ENCODE measurements around the gene RPL41. TPM values are rescaled to one million over a fixed set of nuclear protein-coding genes. Genes with fewer than 3 reads are reported as not detected.
"Not testable (repeated sequence)": the region's sequence is repeated elsewhere in the genome, so short reads cannot be mapped to it uniquely, and the experiment has no call there.

The RPL41 gene
- total RNA-seq, 1 experiment from 2014 or later = 3,851 TPM

DNA sequence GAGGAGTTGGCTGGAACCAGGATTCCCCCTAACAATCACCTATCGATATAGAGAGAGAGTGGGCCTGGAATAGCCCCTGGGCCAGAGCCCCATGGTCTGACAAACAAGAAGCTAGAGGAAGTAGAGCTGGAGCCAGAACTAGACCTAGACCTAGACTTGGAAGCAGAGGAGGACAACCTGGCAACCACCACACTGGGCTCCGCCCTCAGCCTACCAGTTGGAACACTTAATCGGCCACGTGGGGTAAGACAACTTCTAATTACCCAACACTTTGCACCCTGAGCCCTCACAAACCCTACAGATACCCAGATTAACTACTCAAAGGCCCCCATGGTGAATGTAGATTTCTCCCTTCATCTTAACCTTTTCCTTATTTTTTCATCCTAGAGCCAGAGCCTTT, 16.6 kb upstream of the RPL41 start:
- in situ Hi-C loops (cut with HindIII; ENCODE audit: low pct_unique_long_range_greater_than_20kb, low sequenced_read_pairs) = no loop called here
- DNase-seq (ENCODE audit: low read depth) = no peak

DNA sequence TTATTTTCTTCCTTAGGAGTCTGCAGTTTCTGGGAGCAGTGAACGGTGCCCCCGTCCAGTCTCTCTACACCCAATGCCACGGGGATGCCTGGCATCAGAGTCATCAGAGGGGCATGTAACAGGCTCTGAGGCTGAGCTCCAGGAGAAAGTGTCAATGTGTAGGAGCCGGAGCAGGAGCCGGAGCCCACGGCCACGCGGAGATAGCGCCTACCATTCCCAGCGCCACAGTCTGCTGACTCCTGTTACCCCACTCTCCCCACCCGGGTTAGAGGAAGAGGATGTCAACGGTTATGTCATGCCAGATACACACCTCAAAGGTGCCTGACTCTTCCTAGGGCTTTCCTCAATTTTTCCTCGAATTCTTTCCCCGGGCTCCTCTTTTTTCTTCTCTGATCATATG, 15.4 kb upstream of the RPL41 start:
- in situ Hi-C loops (cut with HindIII; ENCODE audit: low pct_unique_long_range_greater_than_20kb, low sequenced_read_pairs) = no loop called here

DNA sequence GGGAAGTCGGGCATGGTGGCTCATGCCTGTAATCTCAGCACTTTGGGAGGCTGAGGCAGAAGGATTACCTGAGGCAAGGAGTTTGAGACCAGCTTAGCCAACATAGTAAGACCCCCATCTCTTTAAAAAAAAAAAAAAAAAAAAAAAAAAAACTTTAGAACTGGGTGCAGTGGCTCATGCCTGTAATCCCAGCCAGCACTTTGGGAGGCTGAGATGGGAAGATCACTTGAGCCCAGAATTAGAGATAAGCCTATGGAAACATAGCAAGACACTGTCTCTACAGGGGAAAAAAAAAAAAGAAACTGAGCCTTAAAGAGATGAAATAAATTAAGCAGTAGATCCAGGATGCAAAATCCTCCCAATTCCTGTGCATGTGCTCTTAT, 13.8 kb upstream of the RPL41 start:
- DNase-seq (ENCODE audit: low read depth) = no peak
- in situ Hi-C loops (cut with HindIII; ENCODE audit: low pct_unique_long_range_greater_than_20kb, low sequenced_read_pairs) = no loop called here

More for the DNA sequence above, 15.4 kb upstream of the RPL41 start:
- DNase-seq (ENCODE audit: low read depth) = no peak

DNA sequence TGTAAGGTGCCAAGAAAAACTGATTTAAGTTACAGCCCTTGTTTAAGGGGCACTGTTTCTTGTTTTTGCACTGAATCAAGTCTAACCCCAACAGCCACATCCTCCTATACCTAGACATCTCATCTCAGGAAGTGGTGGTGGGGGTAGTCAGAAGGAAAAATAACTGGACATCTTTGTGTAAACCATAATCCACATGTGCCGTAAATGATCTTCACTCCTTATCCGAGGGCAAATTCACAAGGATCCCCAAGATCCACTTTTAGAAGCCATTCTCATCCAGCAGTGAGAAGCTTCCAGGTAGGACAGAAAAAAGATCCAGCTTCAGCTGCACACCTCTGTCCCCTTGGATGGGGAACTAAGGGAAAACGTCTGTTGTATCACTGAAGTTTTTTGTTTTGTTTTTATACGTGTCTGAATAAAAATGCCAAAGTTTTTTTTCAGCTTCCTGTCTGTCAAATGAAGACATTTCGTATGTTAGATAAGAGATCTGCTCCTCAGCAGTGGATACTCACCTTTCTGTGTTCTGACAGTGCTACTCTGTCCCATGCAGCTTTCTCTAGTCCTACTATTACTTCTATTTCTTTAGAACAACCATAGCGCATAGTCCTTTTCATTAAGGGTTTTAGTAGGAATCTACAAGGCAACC, 13.2 kb upstream of the RPL41 start:
- DNase-seq (ENCODE audit: low read depth) = no peak
- in situ Hi-C loops (cut with HindIII; ENCODE audit: low pct_unique_long_range_greater_than_20kb, low sequenced_read_pairs) = no loop called here

DNA sequence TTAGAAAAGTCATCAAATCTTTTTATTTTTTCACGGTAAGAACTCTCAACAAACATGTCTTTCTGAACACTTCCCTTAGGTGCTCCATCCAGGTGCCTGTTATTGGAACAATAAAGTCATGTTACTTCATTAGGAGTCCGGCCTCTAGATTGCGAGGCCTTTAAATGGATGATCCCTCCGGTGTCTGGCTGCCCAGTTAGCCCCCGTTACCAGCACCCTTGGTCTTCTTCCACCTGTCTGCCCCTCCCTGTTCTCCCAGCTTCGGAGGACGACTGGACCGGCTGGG, 12.7 kb upstream of the RPL41 start:
- in situ Hi-C loops (cut with HindIII; ENCODE audit: low pct_unique_long_range_greater_than_20kb, low sequenced_read_pairs) = no loop called here
- no peak for DNase-seq (ENCODE audit: low read depth)

DNA sequence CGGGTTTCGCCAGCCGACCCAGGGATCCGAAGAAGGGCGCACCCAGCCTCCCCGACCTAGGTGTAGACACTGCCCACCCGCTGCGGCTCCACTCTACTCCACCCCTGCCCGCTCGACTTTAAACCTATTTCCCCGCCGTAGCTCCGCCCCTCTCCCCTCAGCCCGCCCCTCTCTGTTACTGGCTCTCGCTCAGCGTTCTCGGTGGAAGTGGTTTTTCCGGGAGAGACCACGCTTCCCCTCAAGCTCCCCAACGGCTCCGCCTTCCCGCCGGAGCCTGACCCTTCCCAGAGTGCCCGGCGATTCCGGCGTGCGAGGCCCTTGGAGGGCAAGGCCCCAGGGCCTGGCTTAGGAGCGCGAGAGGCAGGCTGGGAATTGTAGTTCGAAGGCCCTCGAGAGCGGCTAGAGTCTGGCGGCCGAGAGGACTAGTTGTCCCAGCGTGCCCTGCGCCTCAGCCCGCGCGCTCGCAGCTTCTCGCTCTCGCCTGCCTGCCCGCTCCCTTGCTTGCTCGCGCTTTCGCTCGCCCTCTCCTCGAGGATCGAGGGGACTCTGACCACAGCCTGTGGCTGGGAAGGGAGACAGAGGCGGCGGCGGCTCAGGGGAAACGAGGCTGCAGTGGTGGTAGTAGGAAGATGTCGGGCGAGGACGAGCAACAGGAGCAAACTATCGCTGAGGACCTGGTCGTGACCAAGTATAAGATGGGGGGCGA, 12.2 kb upstream of the RPL41 start, which contains the start of gene PA2G4:
PA2G4 (plus strand) TSS at position 451 of the 706 bp plus-strand sequence; CDS start at position 630, 179 bp downstream.
- in situ Hi-C loops (cut with HindIII; ENCODE audit: low pct_unique_long_range_greater_than_20kb, low sequenced_read_pairs) = no loop called here
- DNase-seq (ENCODE audit: low read depth) = peak; percentile 100

DNA sequence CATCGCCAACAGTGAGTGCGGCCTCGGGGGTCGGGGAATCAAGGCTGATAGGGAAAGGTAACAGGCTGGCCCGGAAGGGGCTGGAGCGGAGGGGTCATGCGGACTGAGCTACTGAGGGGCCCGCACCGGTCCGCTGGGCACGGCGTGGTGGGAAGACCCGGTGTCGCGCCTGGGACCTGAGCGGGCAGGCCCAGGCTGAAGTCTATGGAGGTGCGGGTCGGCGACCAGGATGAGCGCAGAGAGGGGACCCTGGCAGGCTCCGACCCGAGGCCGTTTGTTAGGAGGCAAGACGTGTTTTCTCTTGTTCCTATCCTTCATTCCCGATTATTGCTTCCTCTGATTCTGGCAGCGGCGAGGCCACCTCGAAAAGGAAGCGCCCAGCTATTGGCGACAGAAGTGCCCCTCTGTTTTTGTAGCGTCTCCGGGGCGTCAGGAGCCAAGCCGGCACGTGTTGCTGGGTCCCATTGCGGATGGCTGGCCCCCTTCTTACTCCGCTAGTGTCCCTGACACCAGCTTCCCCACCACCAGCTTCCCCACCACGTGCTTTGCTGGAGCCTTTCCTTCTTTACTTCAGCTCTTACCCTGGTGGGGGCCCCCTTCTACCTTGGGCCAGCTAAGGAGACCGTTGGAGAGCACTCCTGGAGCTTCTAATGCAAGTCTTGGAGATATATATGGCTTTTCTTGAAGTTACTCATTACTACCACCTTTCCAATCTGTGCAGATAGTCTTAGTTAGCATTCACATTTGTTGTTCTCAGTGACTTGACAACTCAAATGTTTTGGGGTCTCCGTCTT, 11.4 kb upstream of the RPL41 start:
- DNase-seq (ENCODE audit: low read depth) = no peak
- in situ Hi-C loops (cut with HindIII; ENCODE audit: low pct_unique_long_range_greater_than_20kb, low sequenced_read_pairs) = no loop called here

DNA sequence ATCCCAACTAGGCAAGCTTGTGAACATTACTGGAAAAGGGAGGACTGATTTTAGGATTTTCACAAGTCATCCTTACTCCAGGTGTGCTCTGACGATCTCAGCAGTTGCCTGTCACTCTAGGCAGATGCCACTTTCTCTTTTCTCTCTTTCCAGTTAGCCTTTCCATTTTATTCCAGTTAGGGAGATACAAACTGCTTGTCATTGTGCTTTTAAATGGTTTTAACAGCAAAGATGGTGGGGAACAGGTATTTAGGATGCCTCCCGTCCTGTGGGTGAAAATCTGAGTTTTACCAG, 10.9 kb upstream of the RPL41 start:
- in situ Hi-C loops (cut with HindIII; ENCODE audit: low pct_unique_long_range_greater_than_20kb, low sequenced_read_pairs) = no loop called here

DNA sequence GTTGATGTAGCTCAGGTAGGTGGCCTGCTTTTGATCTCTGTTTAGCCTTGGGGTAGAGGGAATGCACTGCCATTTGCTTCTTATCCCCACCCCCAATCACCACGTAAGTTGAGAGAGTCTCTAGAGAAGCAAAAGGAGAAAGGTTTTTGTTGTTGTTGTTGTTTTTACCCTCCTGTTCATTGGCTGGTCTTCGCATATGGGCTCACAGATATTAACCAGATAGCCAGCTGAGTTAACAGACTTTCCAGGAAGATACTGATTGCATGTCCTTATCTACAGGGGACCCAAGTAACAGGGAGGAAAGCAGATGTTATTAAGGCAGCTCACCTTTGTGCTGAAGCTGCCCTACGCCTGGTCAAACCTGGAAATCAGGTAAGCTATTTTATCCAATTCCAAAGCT, 9.2 kb upstream of the RPL41 start:
- in situ Hi-C loops (cut with HindIII; ENCODE audit: low pct_unique_long_range_greater_than_20kb, low sequenced_read_pairs) = no loop called here
- DNase-seq (ENCODE audit: low read depth) = no peak

More for the DNA sequence above, 10.9 kb upstream of the RPL41 start:
- no peak for DNase-seq (ENCODE audit: low read depth)

DNA sequence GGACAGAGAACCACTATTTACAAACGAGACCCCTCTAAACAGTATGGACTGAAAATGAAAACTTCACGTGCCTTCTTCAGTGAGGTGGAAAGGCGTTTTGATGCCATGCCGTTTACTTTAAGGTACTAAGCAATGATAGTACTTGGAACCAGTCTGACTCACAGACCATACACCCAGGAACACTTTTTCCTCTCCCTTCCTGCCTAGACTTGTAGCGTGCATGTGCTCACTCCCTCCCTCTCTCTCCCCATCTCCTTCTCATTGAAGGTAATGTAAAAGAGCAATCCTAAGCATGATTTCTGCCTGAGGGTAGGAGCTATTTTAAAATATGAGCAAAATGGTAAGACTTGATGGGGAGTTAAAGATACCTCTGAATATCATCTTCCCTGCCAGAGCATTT, 5.9 kb upstream of the RPL41 start:
- in situ Hi-C loops (cut with HindIII; ENCODE audit: low pct_unique_long_range_greater_than_20kb, low sequenced_read_pairs) = no loop called here
- no peak for DNase-seq (ENCODE audit: low read depth)

DNA sequence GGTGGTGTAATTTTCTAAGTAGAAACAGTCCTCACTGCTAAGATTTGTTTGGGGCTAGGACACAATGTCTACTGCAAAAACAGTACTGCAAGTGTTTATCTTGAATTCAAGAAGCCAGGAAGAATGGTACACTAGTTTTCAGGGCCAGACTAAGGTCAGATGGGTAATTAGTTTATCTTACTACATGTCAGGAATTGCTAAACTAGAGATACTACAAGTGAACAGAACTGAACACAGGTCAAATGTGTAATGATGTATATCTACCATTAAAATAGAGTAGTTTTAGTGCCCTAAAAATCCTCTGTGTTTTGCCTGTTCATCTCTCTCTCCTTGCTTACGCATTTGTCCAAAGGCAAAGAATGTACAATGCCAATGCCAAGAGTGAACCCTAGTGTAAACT, 2.3 kb upstream of the RPL41 start:
- DNase-seq (ENCODE audit: low read depth) = no peak
- in situ Hi-C loops (cut with HindIII; ENCODE audit: low pct_unique_long_range_greater_than_20kb, low sequenced_read_pairs) = no loop called here

DNA sequence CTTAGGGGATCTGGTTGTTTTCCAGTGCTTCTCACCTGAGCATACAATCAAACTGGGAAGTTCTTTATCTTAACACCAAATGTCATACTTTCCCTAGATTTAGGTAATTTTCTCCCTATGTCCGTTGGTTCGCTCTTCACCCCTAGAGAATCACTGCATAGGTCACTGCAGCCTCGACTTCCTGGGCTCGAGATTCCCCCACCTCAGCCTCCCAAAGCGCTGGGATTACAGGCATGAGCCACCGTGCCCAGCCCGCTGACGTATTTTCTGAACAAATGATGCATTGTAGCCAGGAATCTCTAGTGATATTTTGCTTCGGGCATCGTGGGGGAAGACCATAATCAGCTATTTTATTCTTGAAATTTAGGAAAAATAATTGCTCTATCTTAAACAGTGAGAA, 1.1 kb upstream of the RPL41 start:
- no peak for DNase-seq (ENCODE audit: low read depth)
- in situ Hi-C loops (cut with HindIII; ENCODE audit: low pct_unique_long_range_greater_than_20kb, low sequenced_read_pairs) = no loop called here

DNA sequence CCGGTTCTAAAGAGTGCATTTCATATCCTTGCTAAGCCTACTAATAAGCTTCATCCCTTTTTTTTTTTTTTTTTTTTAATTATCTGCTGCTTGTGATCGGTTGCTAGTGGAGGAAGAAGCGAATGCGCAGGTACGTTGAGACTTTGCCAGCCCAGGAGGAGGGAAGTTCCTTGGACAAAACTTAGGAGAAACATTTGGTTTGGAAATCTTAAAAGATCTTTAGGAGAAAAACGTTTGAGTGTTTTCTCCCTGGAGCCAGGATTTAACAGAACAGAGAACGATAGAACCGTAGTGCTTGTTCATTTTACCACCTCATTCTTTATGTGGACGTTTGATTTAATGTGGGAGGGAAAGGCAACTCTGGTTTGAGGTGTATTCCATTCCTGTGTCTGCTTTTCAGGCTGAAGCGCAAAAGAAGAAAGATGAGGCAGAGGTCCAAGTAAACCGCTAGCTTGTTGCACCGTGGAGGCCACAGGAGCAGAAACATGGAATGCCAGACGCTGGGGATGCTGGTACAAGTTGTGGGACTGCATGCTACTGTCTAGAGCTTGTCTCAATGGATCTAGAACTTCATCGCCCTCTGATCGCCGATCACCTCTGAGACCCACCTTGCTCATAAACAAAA, 761 bp downstream of the RPL41 start:
- in situ Hi-C loops (cut with HindIII; ENCODE audit: low pct_unique_long_range_greater_than_20kb, low sequenced_read_pairs); DNase-seq (ENCODE audit: low read depth): not testable (repeated sequence)

DNA sequence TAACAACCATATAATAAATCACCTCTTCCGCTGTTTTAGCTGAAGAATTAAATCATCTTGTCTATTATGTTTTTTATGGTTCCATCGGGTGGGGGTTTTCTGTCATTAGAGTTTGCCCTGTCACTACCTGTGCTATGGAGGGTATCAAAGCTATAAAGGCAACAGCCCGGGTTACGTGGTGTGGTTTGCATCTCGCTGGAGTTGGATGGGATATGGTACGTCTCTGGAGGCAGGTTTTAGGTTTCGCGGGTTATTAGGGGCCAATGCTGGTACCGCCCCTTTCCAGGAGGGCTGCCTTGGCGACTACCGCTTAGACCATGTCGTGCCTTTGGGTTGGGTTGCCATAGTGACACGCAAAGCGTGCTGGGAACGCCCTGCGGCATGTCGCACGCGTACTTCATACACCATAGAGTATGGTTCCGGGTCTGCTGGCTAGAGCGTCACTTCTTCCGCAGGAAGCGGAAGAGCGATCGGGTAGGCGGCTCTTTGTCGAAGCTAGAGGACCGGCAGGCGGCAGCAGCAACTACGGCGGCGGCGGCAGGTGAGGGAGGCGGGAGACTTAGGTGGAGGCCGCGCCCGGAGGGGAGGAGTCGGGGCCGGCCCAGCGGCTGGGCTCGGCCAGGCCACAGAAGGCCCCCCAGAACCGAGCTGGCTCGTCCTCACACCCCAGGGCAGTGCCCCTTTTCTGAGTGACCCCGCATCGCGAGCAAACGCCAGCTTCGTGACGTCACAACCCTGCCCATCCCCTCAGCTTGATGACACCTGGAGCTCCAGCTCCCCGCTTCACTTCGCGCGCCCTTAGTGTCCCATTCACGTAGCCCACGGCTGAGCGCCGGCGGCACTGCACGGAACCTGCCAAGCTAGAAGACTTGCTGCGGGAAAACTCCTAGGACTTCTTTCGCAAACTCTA, 1.6 kb downstream of the RPL41 start, which contains the start of gene ZC3H10:
ZC3H10 (plus strand) TSS at position 489 of the 910 bp plus-strand sequence. CDS start 2,297 bp downstream, outside the sequence.
- peak; percentile 99 for DNase-seq (ENCODE audit: low read depth)
- in situ Hi-C loops (cut with HindIII; ENCODE audit: low pct_unique_long_range_greater_than_20kb, low sequenced_read_pairs) = no loop called here

DNA sequence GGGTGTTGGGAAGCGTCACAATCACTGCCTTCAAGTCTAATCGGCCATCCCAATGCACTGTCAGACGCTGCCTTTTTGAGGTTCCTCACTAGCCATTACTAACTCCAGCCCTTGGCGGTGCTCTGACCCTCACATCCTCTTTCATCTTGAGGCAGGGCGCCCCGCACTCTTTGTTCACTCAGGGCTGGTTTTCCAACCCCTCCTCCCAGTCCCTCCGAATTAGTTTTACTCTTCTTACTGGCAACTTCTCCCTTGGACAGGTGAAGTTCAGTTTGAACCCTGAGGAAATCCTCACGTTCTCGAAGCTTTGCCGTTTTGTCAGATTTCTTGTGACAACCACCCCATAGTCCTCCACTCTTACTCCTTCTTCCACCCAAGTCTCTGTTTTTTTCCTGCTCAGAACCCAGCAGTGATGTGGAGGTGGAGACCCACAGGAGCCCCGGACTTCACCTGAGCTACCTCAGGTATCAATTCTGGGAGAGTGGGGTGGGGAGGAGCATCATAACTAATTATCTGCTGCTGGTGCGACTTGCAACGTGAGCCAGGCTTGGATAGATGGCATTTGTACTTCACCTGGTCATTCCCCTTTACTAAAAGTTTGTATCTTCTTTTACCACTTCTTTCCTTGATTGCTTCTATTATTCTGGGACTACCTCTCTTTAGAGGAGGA, 2.4 kb downstream of the RPL41 start:
- in situ Hi-C loops (cut with HindIII; ENCODE audit: low pct_unique_long_range_greater_than_20kb, low sequenced_read_pairs) = no loop called here
- no peak for DNase-seq (ENCODE audit: low read depth)

DNA sequence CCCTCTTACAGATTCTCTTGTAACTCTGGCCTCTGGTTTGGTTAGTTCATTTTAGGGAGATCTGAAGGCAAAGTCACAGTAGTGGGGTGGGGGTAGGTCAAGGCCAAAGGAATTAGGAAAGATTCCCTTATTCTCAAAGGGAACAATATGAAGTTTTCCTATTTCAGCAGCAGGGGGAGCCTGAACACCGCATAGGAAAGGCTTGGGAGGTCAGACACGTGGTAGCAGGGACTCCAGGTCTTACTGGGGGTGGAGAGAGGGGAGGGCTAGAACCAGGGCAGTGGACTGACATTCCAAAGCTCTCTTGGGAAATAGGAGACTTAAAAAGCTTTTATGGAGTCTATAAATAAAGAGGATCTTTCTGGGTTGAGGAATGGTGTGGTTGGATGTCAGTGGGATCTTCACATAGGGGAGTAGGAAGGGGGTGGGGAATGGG, 2.9 kb downstream of the RPL41 start:
- peak; percentile 77 for DNase-seq (ENCODE audit: low read depth)
- in situ Hi-C loops (cut with HindIII; ENCODE audit: low pct_unique_long_range_greater_than_20kb, low sequenced_read_pairs) = no loop called here

DNA sequence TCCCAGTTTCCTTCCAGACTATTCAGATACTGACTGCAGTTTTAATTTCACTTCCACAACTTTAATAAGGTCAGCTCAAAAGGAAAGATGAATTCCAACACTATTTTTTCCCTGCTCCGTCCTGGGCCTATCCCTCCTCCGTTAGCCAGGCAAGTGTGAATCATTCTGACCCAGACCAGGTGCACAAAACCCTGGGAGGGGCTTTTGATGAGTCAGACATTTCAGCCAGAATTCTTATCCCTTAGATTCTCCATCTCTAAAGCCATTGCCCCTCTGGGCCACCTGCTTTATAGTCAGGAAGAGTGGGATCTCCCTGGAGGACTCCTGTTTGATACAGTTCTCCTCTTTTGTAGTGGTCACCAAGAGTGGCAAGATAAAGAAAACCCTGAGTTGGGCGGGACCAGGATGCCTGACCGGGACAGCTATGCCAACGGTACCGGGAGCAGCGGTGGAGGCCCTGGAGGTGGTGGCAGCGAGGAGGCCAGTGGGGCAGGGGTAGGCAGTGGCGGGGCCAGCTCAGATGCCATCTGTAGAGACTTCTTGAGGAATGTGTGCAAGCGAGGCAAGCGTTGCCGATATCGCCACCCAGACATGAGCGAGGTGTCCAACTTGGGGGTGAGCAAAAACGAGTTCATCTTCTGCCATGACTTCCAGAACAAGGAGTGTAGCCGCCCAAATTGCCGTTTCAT, 3.9 kb downstream of the RPL41 start:
- DNase-seq (ENCODE audit: low read depth) = no peak
- in situ Hi-C loops (cut with HindIII; ENCODE audit: low pct_unique_long_range_greater_than_20kb, low sequenced_read_pairs) = no loop called here

Data from Caki2 (cell line).